Endothelial cell of umbilical vein (primary cell): ENCODE results near the gene PITPNM3.

Experiments used
- CTCF ChIP-seq, 2 donors: IDR thresholded peaks; 1 replicate in 1 of 2; 2 replicates in 1 of 2; pipeline ENCODE4 v1.5.1; 2011; ENCODE audit warnings: low read length in 2 of 2, mild to moderate bottlenecking in 2 of 2, moderate library complexity in 2 of 2, control low read depth in 1 of 2, inconsistent platforms in 1 of 2, low read depth in 1 of 2; ENCODE audit not compliant: insufficient read depth in 1 of 2; ENCODE audit errors: extremely low read depth in 1 of 2
- EZH2 ChIP-seq: IDR thresholded peaks from 2 replicates; pipeline ENCODE4 v1.6.1; 2012; ENCODE audit warnings: borderline replicate concordance, low read depth, mild to moderate bottlenecking, moderate library complexity, low read length, inconsistent platforms; ENCODE audit not compliant: severe bottlenecking
- GATA2 ChIP-seq: IDR thresholded peaks from 2 replicates; pipeline ENCODE4 v1.7.0; 2011; ENCODE audit warnings: low read depth, mild to moderate bottlenecking, moderate library complexity, mixed read lengths, low read length; ENCODE audit not compliant: insufficient read length, insufficient read depth
- JUN ChIP-seq: IDR thresholded peaks from 2 replicates; pipeline ENCODE4 v1.6.1; 2011; ENCODE audit warnings: borderline replicate concordance, low read depth; ENCODE audit not compliant: insufficient read length, insufficient read depth

- TF ChIP-seq EZH2 (no peak), JUN (peak; percentile 33), CTCF (IDR thresholded peaks at IDR 0.05; ENCODE audit: extremely low read depth in 1 of 2, insufficient read depth in 1 of 2, low read depth in 1 of 2, low read length in 2 of 2) (no peak), GATA2 (no peak)
Observed at GRCh38 chr17:6471531-6472465, 84.6 kb downstream of the PITPNM3 start.
